GM21825 (cell line): ENCODE measurements around the gene CREBRF.
A peak's percentile ranks its signal among the peaks of the same experiment; 100 is the strongest.
"Not testable (repeated sequence)": the region's sequence is repeated elsewhere in the genome, so short reads cannot be mapped to it uniquely, and the experiment has no call there.

Experiments used
- ATAC-seq: cut with Tn5 transposase; IDR thresholded peaks from one replicate; pipeline ENCODE4 v1.9.1; 2021; ENCODE audit warnings: mild to moderate bottlenecking, moderate library complexity; ENCODE audit not compliant: unreplicated experiment

Gene CREBRF

DNA sequence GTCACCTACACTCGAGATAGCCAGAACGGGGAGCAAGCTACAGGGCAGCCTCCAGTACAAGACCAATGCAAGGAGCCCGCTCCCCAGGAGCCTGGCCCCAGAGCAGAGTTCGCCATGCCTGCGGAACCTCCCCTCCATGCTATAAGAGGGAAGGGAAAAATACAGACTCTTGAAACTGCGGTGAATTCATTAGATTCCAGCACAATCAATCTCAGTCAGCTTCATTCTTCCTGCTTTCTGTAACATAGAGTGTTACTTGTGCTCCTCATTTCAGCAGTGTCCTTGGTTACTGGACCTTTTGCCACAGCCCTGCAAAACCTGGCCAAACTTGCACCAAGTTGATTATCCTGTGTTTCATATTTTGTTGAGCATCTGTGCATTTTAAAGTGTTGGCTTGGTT lies 22.2 kb upstream of the CREBRF start:
- no peak for ATAC-seq

DNA sequence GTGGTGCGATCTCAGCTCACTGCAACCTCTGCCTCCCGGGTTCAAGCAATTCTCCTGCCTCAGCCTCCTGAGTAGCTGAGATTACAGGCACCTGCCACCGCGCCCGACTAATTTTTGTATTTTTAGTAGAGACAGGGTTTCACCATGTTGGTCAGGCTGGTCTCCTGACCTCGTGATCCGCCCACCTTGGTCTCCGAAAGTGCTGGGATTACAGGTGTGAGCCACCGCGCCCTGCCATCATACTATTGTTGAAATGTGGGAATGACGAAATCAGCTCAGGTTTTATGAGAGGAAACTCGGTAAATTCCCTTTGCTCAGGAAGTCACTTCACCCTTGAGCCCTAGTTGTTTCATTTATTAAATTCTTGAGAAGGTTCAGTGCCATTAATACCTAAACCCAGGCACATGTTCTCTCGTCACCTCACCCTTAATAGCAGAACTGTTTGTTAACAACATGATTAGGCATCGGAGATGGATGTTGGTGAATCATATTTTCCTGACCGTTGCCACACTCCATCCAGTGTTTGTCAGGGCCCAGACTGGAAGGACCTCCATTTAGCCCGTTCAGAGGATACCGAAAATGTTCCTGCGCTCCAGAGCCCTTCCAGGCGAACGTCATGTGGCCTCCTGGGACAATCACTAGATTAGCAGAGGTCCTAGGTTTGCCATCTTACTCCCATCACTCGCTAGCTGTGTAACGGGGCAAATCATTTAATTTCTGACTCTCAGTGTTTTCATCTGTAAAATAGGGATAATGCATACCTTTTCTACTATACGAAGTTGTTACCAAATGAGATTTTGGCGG lies 20.0 kb upstream of the CREBRF start:
- ATAC-seq, result peak; percentile 54

DNA sequence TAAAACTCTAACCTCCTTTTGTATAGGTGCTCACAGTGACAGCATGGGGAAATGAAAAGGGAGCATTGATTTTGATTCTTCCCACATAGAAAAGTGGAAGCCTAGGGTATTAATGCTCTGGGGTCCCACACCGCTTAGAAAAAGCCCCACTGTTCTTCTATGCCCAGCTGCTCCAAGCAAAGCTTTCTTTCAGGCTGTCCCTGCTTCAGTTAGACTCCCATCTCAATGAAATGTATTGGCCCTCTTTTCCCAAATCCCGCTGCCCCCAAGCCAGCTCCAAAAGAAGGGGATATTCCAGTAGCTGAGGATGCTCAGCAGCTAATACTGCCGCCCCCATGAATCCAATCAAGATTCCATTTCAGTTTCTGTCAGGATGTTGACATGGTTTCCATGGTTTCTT lies 17.0 kb upstream of the CREBRF start:
- no peak for ATAC-seq

DNA sequence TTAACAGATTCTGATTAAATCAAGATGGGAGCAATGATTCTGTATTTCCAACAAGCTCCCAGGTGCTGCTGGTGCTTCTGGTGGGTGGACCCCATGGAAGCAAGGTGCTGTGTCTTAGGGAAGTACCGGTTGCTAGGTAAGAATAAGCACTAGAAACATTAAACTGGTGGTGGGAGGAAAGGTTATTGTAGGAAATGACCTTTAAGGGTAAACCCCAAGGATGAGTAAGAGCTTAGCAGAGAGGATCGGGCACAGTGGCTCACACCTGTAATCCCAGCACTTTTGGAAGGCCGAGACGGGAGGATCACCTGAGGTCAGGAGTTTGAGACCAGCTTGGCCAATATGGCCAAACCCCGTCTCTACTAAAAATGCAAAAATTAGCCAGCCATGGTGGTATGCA lies 16.2 kb upstream of the CREBRF start:
- ATAC-seq, result no peak

DNA sequence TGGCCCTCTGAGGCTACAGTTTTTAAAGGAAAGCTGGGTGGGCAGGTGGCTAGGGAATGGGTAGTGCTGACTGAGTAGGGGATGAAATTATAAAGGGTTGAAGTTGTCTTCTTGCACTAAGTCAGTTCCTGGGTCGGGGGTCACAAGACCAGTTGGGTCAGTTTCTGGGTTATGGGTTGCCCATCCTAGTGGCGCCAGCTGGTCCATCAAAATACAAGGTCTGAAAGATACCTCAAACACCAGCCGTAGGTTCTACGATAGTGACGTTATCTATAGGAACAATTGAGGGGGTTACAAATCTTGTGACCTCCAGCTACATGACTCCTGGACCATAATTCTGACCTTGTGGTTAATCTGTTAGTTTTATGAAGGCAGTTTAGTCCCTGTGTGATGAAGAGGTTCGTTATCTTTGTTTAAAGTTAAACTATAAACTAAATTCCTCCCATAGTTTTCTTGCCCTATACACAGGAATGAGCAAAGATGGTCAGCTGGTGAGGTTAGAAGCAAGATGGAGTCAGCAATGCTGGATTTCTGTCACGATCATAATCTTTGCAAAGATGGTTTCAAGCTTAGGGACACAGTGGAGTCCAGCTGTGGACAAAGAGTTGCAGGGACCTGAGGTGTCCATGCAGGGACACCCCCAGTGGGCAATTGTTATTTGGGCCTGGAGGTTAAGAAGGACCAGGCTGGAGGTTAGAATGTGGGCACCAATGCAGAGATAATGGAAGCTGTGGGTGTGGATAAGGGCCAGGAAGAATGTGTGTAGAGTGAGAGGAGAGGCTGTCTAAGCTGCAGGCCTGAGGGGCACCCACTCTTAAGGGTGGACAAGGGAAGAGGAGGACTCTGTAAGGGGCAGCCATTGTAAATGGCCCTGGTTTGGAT lies 14.0 kb upstream of the CREBRF start:
- ATAC-seq, result no peak

DNA sequence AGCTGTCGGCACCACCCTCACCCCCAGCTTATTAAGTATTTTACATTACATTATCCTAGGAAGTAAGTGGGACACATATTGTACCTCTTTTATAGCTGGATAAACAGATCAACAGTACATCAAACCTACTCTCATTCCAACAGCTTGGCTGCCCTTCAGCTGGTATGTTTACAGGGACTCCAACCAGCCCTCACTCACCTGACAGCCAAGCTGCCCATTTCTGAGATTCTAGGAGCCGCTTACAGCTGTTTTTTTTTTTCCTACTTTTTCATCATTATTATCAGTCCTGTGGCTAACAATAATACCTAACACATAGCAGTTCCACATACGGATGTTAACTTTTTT lies 13.4 kb upstream of the CREBRF start:
- ATAC-seq, result no peak

DNA sequence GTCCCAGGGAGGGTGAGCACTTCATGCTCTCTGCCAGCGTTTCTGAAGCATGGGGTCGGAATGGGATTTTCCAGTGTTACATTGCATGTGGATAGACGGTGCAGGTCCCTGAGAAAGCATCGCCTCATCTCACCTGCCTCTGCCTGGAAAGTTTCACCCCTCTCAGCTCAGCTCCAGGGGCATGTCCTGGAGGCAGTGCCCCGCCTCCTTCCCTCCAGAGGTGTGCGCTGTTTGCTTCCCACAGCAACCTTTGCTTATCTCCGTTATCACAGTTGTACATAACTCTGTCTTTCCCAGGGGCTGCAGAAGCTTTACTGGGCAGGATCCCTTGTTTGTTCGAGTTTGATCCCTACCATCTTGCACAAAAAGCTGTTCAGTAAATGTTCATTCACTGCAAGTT lies 10.7 kb upstream of the CREBRF start:
- ATAC-seq, result no peak

DNA sequence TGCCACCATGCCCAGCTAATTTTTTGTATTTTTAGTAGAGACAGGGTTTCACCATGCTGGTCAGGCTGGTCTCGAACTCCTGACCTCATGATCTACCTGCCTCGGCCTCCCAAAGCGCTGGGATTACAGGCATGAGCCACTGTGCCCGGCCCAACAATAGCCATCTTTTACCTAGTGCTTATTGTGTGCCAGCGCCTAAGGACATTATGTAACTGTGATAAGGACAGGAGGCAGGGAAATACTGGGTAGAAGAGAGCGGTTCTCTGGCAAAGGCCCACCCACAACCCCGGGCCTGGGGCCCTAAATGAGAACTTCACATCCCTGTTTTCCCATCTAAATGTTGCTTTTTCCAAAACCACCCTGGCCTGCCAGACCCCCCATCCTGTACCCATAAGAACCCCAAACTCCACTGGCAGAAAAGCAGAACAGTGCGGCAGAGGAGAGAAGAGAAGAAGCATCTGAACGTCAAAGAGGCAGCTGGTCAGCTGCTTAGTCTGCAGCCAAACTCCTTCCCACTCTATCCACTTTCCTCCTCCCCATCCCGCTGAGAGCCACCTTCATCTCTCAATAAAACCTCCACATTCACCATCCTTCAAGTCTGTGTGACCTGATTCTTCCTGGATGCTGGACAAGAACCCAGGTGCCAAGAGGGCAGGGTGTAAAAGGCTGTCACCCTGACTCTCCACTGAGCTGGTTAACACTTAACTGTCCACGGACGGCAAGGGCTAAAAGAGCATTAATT lies 8.9 kb upstream of the CREBRF start:
- ATAC-seq, result not testable (repeated sequence)

DNA sequence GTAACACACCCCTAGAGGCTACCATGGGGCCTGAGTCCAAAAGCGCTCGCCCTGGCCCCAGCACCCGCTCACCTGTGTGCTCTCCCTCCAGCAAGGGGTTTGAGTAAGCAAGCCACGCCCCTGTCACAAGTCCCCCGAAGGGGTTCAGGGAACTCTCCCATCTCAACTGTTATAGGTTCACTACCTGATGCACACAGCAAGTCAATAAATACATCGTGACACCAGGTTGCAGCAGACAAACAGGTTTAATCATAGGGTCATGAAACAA lies 8.4 kb upstream of the CREBRF start:
- ATAC-seq, result no peak

DNA sequence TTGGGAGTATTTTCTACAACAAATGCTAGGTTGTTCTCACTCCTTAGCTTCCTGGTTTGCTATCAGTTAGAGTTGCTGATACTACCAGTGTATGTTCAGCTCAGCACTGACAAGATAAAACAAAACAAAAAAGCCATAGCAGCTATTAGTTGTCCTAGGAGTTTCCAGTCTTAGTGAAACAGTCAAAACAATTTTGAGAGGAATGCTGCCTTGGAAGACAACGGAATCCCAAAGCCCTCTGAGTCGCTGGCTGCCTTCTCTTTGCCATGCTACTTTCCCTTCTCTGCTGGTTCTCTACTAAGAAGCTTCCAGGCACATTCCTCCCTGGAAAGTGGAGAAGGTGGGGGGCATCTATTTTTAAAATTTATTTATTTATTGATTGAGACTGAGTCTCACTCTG lies 5.4 kb upstream of the CREBRF start:
- ATAC-seq, result no peak

DNA sequence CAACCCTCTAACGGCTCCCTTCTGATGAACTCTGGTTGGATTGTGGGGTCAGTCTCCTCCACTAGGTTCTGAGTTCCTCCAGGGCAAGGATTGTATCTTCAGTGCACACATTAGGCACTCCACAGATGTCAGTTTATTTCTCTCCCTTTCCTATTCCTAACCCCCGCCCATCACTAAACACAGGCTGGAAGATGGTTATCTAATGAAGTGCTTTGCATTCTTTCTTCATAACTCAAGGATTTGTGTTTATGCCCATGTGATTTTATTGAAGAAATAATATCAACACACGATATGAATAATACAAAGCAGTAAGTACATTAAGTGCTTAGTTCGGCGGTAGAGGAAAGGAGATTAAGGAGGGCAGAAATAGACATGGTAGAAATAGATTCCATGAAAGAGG lies 4.4 kb upstream of the CREBRF start:
- ATAC-seq, result no peak

DNA sequence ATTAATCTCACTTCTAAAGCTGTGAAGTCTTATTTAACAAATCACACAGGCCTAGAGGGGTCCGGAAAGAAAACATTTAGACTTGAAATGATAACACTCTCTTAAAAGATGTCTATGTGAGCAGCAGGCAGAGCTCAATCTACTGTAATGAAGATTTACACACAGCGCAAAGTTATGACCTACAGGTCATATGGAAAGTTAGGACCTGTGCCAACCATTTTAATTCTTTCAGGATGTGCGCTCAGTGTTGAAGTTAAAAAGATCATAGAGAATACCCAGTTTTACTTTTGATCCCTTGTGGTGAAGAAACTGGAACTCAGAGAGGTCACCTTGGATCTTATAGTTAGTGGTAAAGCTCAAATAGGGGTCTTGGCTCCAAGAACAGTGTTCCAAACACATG lies 3.1 kb upstream of the CREBRF start:
- ATAC-seq, result no peak

DNA sequence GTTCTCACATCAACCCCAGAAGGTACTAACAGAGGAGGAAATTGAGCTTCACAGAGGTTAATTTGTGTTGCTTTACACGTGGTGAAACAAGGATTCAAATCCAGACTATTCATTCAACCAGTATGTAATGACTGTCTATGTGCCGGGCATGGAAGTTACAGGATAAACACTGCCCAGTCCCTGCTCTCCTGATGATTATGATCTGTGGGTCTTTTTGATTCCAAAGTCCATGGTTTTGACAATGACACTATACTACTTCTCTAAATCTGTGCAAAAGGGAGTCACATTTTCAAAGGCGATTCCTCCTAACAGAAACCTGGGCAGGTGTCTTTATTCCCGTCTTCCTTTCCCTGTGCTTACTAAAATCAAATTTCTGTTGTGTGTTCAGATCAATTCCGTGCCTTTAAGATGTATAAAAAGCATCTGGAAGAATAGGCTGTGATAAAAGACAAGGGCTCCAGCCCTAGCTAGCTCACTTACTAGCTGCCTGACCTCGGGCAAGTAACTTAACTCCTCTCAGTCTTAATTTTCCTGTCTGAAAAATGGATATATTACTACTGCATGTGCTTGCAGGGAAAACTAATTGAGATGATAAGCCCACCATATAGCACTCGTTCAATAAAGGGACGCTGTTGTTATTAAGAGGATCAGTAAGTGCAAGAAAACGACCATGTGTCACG lies 970 bp upstream of the CREBRF start:
- ATAC-seq, result no peak

DNA sequence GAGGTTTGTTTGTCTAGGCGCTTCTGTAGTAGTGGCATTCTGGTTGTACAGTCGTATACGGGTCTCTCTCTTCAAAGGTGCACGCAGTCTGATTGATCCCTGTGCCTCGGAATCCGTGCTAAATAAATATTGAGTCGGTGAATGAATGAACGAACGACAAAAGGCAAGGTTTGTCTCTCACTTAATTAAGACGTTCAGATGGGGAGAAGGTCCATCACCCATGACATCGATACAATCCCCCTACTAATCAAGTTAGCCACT lies 500 bp upstream of the CREBRF start:
- ATAC-seq, result no peak

DNA sequence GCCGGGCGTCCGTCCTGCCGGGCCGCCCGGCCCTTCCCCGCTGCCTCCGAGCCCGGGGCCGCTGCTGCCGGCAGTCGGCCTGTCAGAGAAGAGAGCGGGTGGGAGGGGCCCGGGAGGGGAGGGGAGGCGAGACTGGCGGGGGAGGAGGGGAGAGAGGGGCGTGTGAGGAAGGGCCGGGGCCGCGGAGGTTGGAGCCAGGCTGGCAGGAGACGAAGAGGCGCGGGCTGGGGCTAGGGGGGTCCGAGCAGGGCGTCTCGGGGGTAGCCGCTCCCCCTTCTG lies 570 bp downstream of the CREBRF start:
- peak; percentile 28 for ATAC-seq

DNA sequence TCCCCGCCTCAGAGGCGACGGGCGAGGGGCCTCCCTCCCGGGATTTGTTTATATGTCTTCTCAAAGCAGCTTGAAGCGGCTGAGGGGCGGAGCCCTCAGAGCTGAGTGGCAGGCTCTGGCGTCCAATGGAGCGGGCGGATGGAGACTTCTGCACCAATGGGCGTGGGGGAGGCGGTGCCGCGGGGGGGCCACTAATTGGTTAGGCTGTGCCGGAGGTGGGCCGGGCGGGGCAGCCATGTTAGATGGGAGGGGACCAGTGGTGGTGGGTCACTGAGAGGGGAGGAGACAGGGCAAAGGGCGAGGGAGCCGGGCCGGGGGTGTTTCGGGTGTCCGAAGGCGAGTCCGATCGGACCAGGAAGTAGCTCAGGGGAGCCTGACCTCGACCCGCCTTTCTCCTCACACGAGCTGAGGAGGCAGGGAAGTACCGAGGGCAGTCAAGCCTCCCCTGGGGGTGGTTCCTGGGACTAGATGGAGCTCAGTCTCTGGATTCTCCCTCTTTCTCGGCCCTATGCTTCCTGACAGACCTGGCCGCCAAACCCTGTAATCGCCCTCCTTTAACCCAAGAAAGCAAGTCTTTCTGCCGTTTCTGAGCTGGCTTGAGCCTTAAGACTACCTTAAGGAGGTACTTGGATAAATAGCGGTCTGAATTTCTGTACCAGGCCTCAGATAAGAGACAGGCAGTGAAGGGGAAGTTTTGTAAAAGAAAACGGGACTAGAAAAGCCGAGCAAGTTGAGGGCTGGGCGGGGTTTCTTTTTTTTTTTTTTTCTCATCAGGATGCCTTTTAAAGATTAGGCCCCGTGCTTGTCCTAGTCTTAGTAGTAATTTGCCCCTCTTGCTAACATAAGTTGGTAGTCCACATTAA lies 1.1 kb downstream of the CREBRF start:
- ATAC-seq, result peak; percentile 76

DNA sequence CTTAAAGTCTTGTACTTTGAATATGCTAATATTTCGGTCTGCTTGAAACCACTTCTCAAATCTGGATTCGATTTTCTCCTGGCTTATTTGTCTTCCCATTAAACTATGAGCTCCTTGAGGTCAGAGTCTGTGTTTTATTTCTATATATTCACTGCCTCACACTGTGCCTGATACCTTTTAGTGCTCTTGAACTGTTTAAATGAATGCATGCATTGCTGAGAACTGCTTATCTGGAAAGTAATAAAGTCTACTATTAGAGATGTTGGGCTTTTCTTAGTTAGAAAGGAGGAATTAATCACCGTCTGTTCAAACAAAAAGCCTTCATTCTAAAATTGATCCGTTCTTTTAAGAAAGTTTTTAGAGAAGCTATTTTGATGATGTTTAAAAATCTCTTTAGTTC lies 6.0 kb downstream of the CREBRF start:
- ATAC-seq, result no peak

DNA sequence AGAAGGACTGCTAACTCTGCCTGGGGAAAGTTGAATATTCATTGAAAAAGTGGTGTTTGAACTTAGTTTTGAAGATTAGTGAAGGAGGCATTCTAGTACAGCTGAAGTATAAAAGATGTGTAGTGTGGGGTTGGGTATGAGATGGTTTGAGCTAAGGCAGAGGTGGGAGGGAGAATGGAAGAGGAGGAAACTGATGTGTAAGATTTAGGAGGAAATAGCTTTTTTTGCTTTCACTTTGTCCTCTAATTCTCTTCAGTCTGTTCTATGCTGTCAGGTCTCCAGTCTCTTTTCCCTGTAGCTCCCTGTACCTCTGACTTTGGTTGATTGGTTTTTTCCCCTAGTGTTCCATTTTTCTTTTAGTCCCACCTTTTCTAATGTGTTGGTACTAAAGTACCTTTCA lies 9.0 kb downstream of the CREBRF start:
- ATAC-seq, result peak; percentile 69

DNA sequence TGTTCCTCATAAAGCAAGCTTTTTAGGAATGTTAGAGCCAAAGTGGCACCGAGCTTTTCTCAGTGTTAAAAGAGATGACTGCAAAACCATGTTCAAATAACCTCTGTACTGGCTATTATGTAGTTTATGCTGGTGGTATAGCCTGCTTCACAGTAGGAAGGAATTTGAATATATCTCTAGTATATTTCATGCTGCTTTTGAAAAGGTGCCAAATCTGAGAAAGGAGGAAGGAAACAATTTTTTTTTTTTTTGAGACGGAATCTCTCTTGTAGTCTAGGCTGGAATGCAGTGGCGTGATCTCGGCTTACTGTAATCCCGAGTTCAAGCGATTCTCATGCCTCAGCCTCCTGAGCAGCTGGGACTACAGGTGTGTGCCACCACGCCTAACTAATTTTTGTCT lies 13.5 kb downstream of the CREBRF start:
- ATAC-seq, result no peak

DNA sequence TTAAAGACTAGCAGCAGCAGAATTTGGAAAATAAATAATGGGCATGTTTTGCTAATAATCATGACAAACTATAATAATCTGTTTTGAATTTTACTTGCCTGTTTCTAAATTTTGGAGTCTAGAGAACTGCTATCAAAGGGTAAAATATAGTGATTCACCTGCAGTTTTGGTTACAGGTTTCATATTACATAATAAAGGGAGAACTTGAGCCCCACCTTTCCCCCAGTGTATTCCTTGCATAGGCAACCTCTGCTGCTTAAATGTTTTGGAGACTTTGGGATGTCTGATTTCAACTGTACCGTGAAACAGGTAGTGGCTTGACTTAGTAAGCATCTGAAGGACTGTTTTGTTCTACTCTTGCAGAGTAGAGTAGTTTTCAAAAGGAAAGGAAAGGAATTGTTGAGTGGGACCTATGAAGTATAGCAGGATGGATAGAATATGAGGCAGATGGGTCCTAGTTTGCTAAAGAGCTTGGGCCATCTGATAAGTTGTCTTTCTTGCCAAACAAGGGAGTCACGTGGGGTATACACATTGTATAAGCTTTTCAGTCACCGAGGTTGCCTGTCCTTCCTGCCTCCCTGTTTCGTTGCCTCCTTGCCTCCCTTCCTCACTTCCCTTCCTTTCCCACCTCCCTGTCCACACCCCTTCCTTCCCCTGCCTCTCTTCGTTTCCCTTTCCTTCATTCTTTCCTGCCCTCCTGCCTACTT lies 19.1 kb downstream of the CREBRF start:
- no peak for ATAC-seq
